GM12878 (cell line): ENCODE data around the gene PRKCZ. TPM values are rescaled to one million over a fixed set of nuclear protein-coding genes. Genes with fewer than 3 reads are reported as not detected.

Experiments used
- ATAC-seq: fragments of 200-7000 bp; cut with Tn5 transposase; 3 replicates; pipeline ENCODE4 v1.9.1; 2020; ENCODE audit warnings: mild to moderate bottlenecking, moderate library complexity
- BruUV-seq: library from RNA; stranded (reverse); fragments of 400-500 nt; replicated peaks from 2 replicates; lab custom pipeline; 2021; lab: Mats Ljungman, UMichigan
- CTCF ChIA-PET: fragments of 300-600 bp; sonication (Branson Sonifier 250); formaldehyde crosslinking; extraction: SDS; loops from one replicate; lab custom pipeline; 2021; ENCODE audit warnings: inconsistent platforms; lab: Yijun Ruan, JAX
- POLR2A ChIA-PET: fragments of 350-600 bp; formaldehyde crosslinking; extraction: SDS; loops from one replicate; lab custom pipeline; 2021; ENCODE audit warnings: inconsistent platforms; lab: Charles Lee
- RAD21 ChIA-PET: fragments of 300-600 bp; sonication (Branson Sonifier 250); formaldehyde crosslinking; loops from one replicate; lab custom pipeline; 2023; ENCODE audit warnings: antibody characterized with exemption; ENCODE audit not compliant: unreplicated experiment; lab: Charles Lee
- SMC1A ChIA-PET: fragments of 300-600 bp; sonication (Branson Sonifier 250); formaldehyde crosslinking; loops from one replicate; lab custom pipeline; 2023; ENCODE audit not compliant: unreplicated experiment, uncharacterized antibody; lab: Charles Lee
- DNase-seq: peaks from one replicate; pipeline ENCODE4 v3.0.0-alpha.2; 2011; ENCODE audit warnings: low read depth, low spot score
- FAIRE-seq: peaks from 3 replicates; lab custom pipeline; 2011; peaks lifted over from hg19 to GRCh38; lab: Jason Lieb, UNC
- H2AFZ ChIP-seq: 2 replicates; pipeline ENCODE4 v1.6.0; 2011; ENCODE audit warnings: low read depth, low read length, control low read depth; ENCODE audit not compliant: control insufficient read depth
- H3K27ac ChIP-seq: 2 replicates; pipeline ENCODE4 v1.5.1; 2011; ENCODE audit warnings: control low read depth; ENCODE audit not compliant: control insufficient read depth, insufficient read depth
- H3K27me3 ChIP-seq, 2 experiments: replicated peaks in 1 of 2; 2 replicates each; pipeline versions ENCODE4 v1.6.0 to v1.6.1; 2011; ENCODE audit warnings: low read length in 1 of 2; ENCODE audit not compliant: control insufficient read depth in 2 of 2, insufficient read depth in 2 of 2
- H3K36me3 ChIP-seq, 2 experiments: 2 replicates each; pipeline ENCODE4 v1.5.1; 2011; ENCODE audit warnings: low read length in 1 of 2; ENCODE audit not compliant: control insufficient read depth in 2 of 2, insufficient read depth in 2 of 2
- H3K4me1 ChIP-seq: 2 replicates; pipeline ENCODE4 v1.6.1; 2011; ENCODE audit warnings: mild to moderate bottlenecking, low read length, moderate library complexity, mixed read lengths; ENCODE audit not compliant: control insufficient read depth, insufficient read depth
- H3K4me2 ChIP-seq: 2 replicates; pipeline ENCODE4 v1.6.0; 2011; ENCODE audit warnings: control low read depth; ENCODE audit not compliant: control insufficient read depth, insufficient read depth
- H3K4me3 ChIP-seq: fragments of 200-600 bp; sonication (generic); 2 replicates; pipeline ENCODE4 v1.5.1; 2016
- H3K79me2 ChIP-seq: 2 replicates; pipeline ENCODE4 v1.6.0; 2011; ENCODE audit warnings: low read length; ENCODE audit not compliant: control insufficient read depth, insufficient read depth
- H3K9ac ChIP-seq: 2 replicates; pipeline ENCODE4 v1.8.0; 2011; ENCODE audit warnings: low read length, control low read depth, mixed read lengths; ENCODE audit not compliant: control insufficient read depth, insufficient read depth
- H3K9me3 ChIP-seq: replicated peaks from 3 replicates; pipeline ENCODE4 v1.5.1; 2011; ENCODE audit warnings: mild to moderate bottlenecking, low read length; ENCODE audit not compliant: control insufficient read depth, insufficient read depth
- H4K20me1 ChIP-seq: 2 replicates; pipeline ENCODE4 v1.6.0; 2011; ENCODE audit not compliant: control insufficient read depth, insufficient read depth
- CHD2 ChIP-seq: IDR thresholded peaks from 2 replicates; pipeline ENCODE4 v1.6.1; 2011; ENCODE audit warnings: low read depth, low read length, improper control_type of control experiment, borderline replicate concordance
- MEF2B ChIP-seq: fragments of 450-650 bp; IDR thresholded peaks from 2 replicates; pipeline ENCODE4 v1.6.1; 2018; ENCODE audit warnings: mild to moderate bottlenecking, moderate library complexity; ENCODE audit not compliant: partially characterized antibody, poor library complexity, severe bottlenecking
- RB1 ChIP-seq: fragments of 450-650 bp; formaldehyde crosslinking; IDR thresholded peaks from 2 replicates; pipeline ENCODE4 v1.6.1; 2017; ENCODE audit warnings: mild to moderate bottlenecking, borderline replicate concordance
- RBBP5 ChIP-seq: fragments of 200-600 bp; sonication (generic); conservative IDR thresholded peaks from 2 replicates; pipeline ENCODE4 v1.6.1; 2016
- SREBF1 ChIP-seq: IDR thresholded peaks from 2 replicates; pipeline ENCODE4 v1.6.1; 2012; ENCODE audit warnings: mild to moderate bottlenecking, low read length
- TBL1XR1 ChIP-seq: IDR thresholded peaks from 2 replicates; pipeline ENCODE4 v1.6.1; 2012; ENCODE audit warnings: low read depth, low read length, improper control_type of control experiment
- ZBED1 ChIP-seq: IDR thresholded peaks from 2 replicates; pipeline ENCODE4 v1.6.1; 2016; ENCODE audit warnings: borderline replicate concordance
- WGBS: methylation state at CpG from one replicate; pipeline ENCODE4 v1.1.6; 2016; ENCODE audit warnings: low lambda C conversion rate; ENCODE audit not compliant: insufficient replicate concordance, insufficient coverage; ENCODE audit errors: missing lambda C conversion rate; 5-methylcytosine and 5-hydroxymethylcytosine counted together
- in situ Hi-C: fragments of 300-500 bp; cut with MboI; formaldehyde crosslinking; loops from 9 replicates; pipeline ENCODE4 v1.14.3; 2018; ENCODE audit warnings: mixed read lengths
- intact Hi-C: fragments of 100-400 bp; cut with micrococcal nuclease; formaldehyde crosslinking; loops from one replicate; pipeline ENCODE4 v1.14.2; 2022; ENCODE audit not compliant: unreplicated experiment
- polyA plus RNA-seq, 11 experiments: library from polyadenylated mRNA; depleted of rRNA in 4 of 11; unstranded in 6 of 11; stranded (reverse) in 5 of 11; fragments of >200 nt; fragmentation: Nextera tagmentation in 4 of 11; fragmentation: Illumina TruSeq in 1 of 11; extraction: Ambion mirVana in 4 of 11; extraction: Trizol in 1 of 11; gene quantifications; 1 replicate in 1 of 11; 2 replicates in 10 of 11; pipeline versions ENCODE4 v1.2.1 to v1.2.3, GENCODE V29; 2011 to 2016; ENCODE audit warnings: inconsistent platforms in 2 of 11, missing spikeins in 2 of 11, low read depth in 1 of 11
- total RNA-seq, 4 experiments: library from RNA; depleted of rRNA in 3 of 4; stranded (reverse); fragments of >200 nt in 3 of 4; fragmentation: Illumina TruSeq in 1 of 4; extraction: Trizol in 1 of 4; gene quantifications; 2 replicates each; pipeline versions ENCODE4 v1.2.1 to v1.2.3, GENCODE V29; 2013 to 2021

Gene PRKCZ
- total and polyA plus RNA-seq, 10 of the 15 experiments (the other 5 are each of a cell fraction or from before 2014, with no cell fraction given), result 0.05 to 1.9 (median 0.64) TPM; not detected in 1

- Histone ChIP-seq H3K9me3 (no peaks in the 10 kb centered on the region), H3K4me3 (no peak overlapping the region), H2AFZ (no peak overlapping the region), H3K4me1 (no peaks in the 10 kb centered on the region)
- FAIRE-seq (no peak), ATAC-seq (no peak)
- SMC1A ChIA-PET, result no interaction called here
- CTCF ChIA-PET, result no interaction called here
- TF ChIP-seq RB1 (no peak), ZBED1 (no peak), SREBF1 (no peak), TBL1XR1 (no peak), RBBP5 (no peak), CHD2 (no peak), MEF2B (no peak)
- TF ChIP-seq, all 136 proteins: peak for 0
- H4K20me1 ChIP-seq, result no peaks in the 10 kb centered on the region
- in situ Hi-C loops (loop anchor here (5.0 kb wide), 1 partner anchor 51 kb away; no protein-coding TSS in a partner anchor), intact Hi-C loops (no loop called here)
- no peaks in the 10 kb centered on the region for H3K36me3 ChIP-seq
- H3K4me2 ChIP-seq, result no peak overlapping the region
- ChIA-PET RAD21 (no interaction called here), POLR2A (no interaction called here)
- WGBS, result 80% methylated on average over 19 of the region's 19 CpGs
- H3K9ac ChIP-seq, result no peak overlapping the region
- H3K27ac ChIP-seq, result no peak overlapping the region
- DNase-seq, result no peak
- no TSS peak for BruUV-seq
- no peaks in the 10 kb centered on the region for H3K79me2 ChIP-seq
- H3K27me3 ChIP-seq, result no peaks in the 10 kb centered on the region
These were observed 55.7 kb downstream of the PRKCZ start for GRCh38 chr1:2105781-2106524.
